Endothelial cell of umbilical vein (primary cell): Measurements from ENCODE around the gene RNU1-2.

Source experiments
- CTCF ChIP-seq, 2 donors: IDR thresholded peaks; 1 replicate in 1 of 2; 2 replicates in 1 of 2; pipeline ENCODE4 v1.5.1; 2011; ENCODE audit warnings: low read length in 2 of 2, mild to moderate bottlenecking in 2 of 2, moderate library complexity in 2 of 2, control low read depth in 1 of 2, inconsistent platforms in 1 of 2, low read depth in 1 of 2; ENCODE audit not compliant: insufficient read depth in 1 of 2; ENCODE audit errors: extremely low read depth in 1 of 2
- POLR2A ChIP-seq: IDR thresholded peaks from 2 replicates; pipeline ENCODE4 v1.6.1; 2012; ENCODE audit warnings: low read depth, mild to moderate bottlenecking, control low read depth, low read length

DNA sequence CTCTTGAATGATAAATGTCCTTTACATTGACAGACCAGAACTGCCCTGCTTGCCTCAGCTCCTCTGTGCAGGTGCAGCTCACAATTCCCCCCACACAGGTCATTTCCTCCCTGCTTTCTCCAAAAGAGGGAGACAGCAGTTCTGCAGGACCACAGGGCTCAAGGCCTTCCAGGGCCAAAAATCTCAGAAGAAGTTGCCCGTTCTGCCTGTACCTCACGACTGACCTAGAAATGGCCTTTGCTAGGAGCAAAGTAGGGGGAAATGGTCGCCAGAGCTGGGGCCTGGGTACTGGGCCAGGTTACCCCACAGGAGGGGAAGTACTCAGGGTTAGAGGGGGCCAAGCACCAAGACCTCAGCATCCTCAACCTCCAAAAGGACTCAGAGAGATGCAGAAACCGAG is 11.1 kb downstream of the RNU1-2 start:
- TF ChIP-seq CTCF (IDR thresholded peaks at IDR 0.05; ENCODE audit: extremely low read depth in 1 of 2, insufficient read depth in 1 of 2, low read depth in 1 of 2, low read length in 2 of 2) (no peak), POLR2A (no peak)
